Smooth muscle cell (in vitro differentiated cells): ENCODE measurements around the gene SNRNP70. TPM values are rescaled to one million over a fixed set of nuclear protein-coding genes. Genes with fewer than 3 reads are reported as not detected.

Experiments
- DNase-seq: peaks from one replicate; lab custom pipeline; 2025; ENCODE audit not compliant: unreplicated experiment; lab: John Stamatoyannopoulos, UW
- H2AFZ ChIP-seq: fragments of 200-600 bp; sonication (generic); 2 replicates; pipeline ENCODE4 v1.6.0; 2016; ENCODE audit warnings: antibody characterized with exemption, low read depth, mild to moderate bottlenecking
- H3F3A ChIP-seq: fragments of 200-600 bp; sonication (generic); 2 replicates; pipeline ENCODE4 v1.6.0; 2017; ENCODE audit warnings: antibody characterized with exemption, low read depth
- H3K27ac ChIP-seq: fragments of 200-600 bp; sonication (generic); 2 replicates; pipeline ENCODE4 v1.5.1; 2016; ENCODE audit warnings: low read depth, mild to moderate bottlenecking
- H3K27me3 ChIP-seq: fragments of 200-600 bp; sonication (generic); 2 replicates; pipeline ENCODE4 v1.6.1; 2016; ENCODE audit warnings: low read depth, mild to moderate bottlenecking
- H3K36me3 ChIP-seq: fragments of 200-600 bp; sonication (generic); 2 replicates; pipeline ENCODE4 v1.5.1; 2016; ENCODE audit warnings: low read depth
- H3K4me1 ChIP-seq: fragments of 200-600 bp; sonication (generic); 2 replicates; pipeline ENCODE4 v1.5.1; 2016; ENCODE audit warnings: low read depth
- H3K4me2 ChIP-seq: fragments of 200-600 bp; sonication (generic); 2 replicates; pipeline ENCODE4 v1.6.0; 2016; ENCODE audit warnings: mild to moderate bottlenecking
- H3K4me3 ChIP-seq: fragments of 200-600 bp; sonication (generic); 2 replicates; pipeline ENCODE4 v1.5.1; 2016; ENCODE audit warnings: mild to moderate bottlenecking
- H3K79me2 ChIP-seq: fragments of 200-600 bp; sonication (generic); 2 replicates; pipeline ENCODE4 v1.6.0; 2016; ENCODE audit warnings: low read depth, mild to moderate bottlenecking
- H3K9ac ChIP-seq: fragments of 200-600 bp; sonication (generic); 2 replicates; pipeline ENCODE4 v1.6.0; 2016; ENCODE audit warnings: low read depth
- H3K9me3 ChIP-seq: fragments of 200-600 bp; sonication (generic); replicated peaks from 2 replicates; pipeline ENCODE4 v1.5.1; 2016; ENCODE audit warnings: low read depth
- H4K20me1 ChIP-seq: fragments of 200-600 bp; sonication (generic); 2 replicates; pipeline ENCODE4 v1.6.0; 2016; ENCODE audit warnings: low read depth
- WGBS: methylation state at CpG from one replicate; pipeline ENCODE4 v1.1.7; 2016; ENCODE audit warnings: low lambda C conversion rate; 5-methylcytosine and 5-hydroxymethylcytosine counted together
- polyA plus RNA-seq: library from polyadenylated mRNA; unstranded; fragments of >200 nt; fragmentation: Nextera tagmentation; extraction: Ambion mirVana; gene quantifications from 2 replicates; pipeline ENCODE4 v1.2.1, GENCODE V29; 2016
- total RNA-seq: library from RNA; depleted of rRNA; stranded (reverse); fragments of >200 nt; gene quantifications from 2 replicates; pipeline ENCODE4 v1.2.3, GENCODE V29; 2014
- TF ChIP-seq, protein P1 (sequence below): fragments of 200-600 bp; sonication (generic); IDR thresholded peaks from 2 replicates; pipeline ENCODE4 v1.5.1; 2017; ENCODE audit warnings: borderline replicate concordance, mild to moderate bottlenecking, antibody characterized with exemption; ENCODE audit not compliant: insufficient read depth, poor library complexity, severe bottlenecking

Gene SNRNP70
- total and polyA plus RNA-seq, 2 experiments from 2014 or later, result 200 to 206 TPM

DNA sequence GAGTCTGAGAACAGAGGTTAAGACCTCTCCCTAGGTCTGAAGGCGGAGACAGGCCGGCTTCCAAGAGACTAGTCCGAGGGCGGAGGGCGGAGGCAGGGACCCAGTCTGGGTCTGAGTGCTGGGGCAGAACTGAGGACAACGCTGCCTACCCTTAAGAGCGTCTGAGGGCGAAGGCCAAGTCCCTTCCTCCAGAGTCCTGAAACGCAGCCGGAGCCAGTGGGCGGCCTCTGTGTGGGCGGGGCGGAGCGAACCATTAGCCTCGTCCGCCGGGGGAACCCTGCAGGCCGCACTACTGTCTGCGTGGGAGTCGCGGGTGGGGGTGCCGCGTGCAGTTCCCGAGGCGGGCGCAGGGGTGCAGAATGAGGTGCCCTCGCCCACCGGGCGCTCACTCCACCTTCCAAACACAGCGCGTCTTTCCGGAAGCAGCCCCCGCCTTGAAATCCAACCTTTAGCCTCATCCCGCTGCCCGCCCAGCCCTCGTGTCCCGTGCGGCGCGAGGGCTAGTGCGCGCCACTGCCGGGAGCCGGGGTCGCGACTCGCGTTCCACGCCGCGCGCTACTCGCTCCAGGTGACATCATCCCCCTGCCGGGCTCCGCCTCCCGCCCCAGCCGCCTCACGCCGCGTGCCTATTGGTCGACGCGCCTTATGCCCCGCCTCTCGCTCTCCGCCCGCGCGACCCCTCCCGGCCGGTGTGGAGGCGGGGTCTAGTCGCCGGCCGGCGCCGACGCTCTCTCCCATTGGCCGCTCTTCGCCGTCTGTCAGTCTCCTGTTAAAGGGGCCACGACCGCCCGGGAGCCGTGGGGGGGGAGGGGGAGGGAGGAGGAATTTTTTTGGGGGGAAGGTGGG, 33.5 kb downstream of the SNRNP70 start, which contains the start of gene C19orf73:
Gene C19orf73 (minus strand): TSS at position 579 of the 846 bp plus-strand sequence. CDS start 121 bp downstream, at position 458.
- Histone ChIP-seq H3K9me3 (no peaks in the 10 kb centered on the region), H4K20me1 (peaks cover 3% of the 10 kb centered on the region), H3K27me3 (no peaks in the 10 kb centered on the region), H3K4me1 (peaks cover 10% of the 10 kb centered on the region), H3K4me2 (peak within 1 kb of the TSS; percentile 91), H3K9ac (peak within 1 kb of the TSS; percentile 59), H2AFZ (peak within 1 kb of the TSS; percentile 12), H3K27ac (peak within 1 kb of the TSS; percentile 79), H3K79me2 (no peaks in the 10 kb centered on the region), H3K36me3 (no peaks in the 10 kb centered on the region), H3K4me3 (peak within 1 kb of the TSS; percentile 61), H3F3A (peaks cover 10% of the 10 kb centered on the region)
- WGBS, result 3% methylated on average over 43 of the region's 85 CpGs
- TF ChIP-seq, protein P1, sequence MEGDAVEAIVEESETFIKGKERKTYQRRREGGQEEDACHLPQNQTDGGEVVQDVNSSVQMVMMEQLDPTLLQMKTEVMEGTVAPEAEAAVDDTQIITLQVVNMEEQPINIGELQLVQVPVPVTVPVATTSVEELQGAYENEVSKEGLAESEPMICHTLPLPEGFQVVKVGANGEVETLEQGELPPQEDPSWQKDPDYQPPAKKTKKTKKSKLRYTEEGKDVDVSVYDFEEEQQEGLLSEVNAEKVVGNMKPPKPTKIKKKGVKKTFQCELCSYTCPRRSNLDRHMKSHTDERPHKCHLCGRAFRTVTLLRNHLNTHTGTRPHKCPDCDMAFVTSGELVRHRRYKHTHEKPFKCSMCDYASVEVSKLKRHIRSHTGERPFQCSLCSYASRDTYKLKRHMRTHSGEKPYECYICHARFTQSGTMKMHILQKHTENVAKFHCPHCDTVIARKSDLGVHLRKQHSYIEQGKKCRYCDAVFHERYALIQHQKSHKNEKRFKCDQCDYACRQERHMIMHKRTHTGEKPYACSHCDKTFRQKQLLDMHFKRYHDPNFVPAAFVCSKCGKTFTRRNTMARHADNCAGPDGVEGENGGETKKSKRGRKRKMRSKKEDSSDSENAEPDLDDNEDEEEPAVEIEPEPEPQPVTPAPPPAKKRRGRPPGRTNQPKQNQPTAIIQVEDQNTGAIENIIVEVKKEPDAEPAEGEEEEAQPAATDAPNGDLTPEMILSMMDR, result no peak
- DNase-seq, result peak; percentile 94

DNA sequence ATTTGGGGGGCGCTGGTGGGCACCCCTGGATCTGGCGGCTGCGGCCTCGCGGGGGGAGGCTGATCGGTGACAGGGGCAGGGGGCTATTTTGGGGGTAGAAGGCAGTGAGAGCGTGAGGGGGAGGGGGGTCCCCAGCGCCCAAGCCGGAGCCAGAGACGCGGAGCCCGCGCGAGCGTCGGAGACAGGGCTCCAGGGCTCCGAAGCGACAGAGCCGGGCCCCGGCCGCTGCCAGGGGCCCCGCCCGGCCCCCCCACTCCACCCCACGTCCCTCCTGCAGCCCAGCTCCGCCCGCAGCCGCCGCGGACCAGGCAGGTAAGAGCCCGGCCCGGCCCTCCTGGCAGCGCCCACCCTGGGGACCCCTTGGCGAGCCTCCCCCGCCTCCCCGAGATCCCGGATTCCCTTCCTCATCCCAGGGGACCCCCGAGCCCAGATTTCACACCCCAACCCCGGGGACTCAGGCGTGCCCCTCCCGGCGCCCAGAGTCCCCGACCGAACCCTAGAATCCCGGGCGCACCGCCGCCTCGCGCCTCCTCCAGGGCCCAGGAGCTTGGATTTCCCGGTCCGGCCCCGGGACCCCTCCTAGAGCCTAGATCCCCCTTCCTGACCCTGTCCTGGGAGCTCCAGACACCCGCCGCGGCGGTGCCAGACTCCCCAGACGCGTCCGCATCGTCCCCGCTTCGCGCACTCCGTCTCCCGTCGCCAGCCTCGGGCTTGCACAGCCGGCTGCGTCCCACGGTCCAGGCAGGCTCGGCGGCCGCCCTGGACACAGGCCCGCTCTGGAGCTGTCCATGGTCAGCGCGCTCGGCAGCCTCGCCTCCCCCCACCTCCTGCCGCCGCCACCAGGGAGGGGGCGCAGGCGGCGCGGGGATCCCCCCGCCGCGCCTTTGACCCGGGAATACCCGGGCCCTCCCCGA, 34.4 kb downstream of the SNRNP70 start, which contains the start of gene PPFIA3:
Gene PPFIA3 (plus strand): TSS at position 134 of the 914 bp plus-strand sequence. CDS start 8,330 bp downstream, outside the sequence.
- Histone ChIP-seq H3F3A (peaks cover 10% of the 10 kb centered on the region), H3K4me3 (peak within 1 kb of the TSS; percentile 61), H4K20me1 (no peaks in the 10 kb centered on the region), H3K9ac (peak within 1 kb of the TSS; percentile 59), H3K4me1 (peaks cover 7% of the 10 kb centered on the region), H2AFZ (peak within 1 kb of the TSS; percentile 12), H3K4me2 (peak within 1 kb of the TSS; percentile 91), H3K79me2 (no peaks in the 10 kb centered on the region), H3K9me3 (no peaks in the 10 kb centered on the region), H3K27me3 (no peaks in the 10 kb centered on the region), H3K36me3 (no peaks in the 10 kb centered on the region), H3K27ac (peak within 1 kb of the TSS; percentile 79)
- TF ChIP-seq, protein P1, result no peak
- WGBS, result 2% methylated on average over 43 of the region's 90 CpGs
- peak; percentile 54 for DNase-seq

DNA sequence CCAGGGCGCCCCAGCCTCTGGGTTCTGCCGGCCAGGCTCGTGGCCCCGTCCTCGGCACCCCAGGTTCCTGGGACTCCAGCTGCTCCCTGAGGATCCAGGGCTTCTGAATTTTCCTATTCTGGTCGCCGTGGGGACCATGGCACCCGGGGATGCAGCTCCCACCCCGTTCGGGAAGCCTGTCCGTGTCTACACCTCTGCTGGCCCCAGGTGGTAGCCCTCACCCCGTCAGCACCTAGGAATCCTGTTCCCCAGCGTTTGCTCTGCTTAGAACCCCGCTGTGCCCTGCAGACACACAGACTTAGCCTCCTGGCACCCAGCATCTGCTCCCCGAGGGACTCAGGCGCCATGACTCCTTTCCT, 35.1 kb downstream of the SNRNP70 start:
- H3K4me2 ChIP-seq, result peak overlapping the region; percentile 91

More for the DNA sequence above, 35.1 kb downstream of the SNRNP70 start:
- Histone ChIP-seq H2AFZ (no peak overlapping the region), H3F3A (peaks cover 8% of the 10 kb centered on the region), H3K27me3 (no peaks in the 10 kb centered on the region), H3K9me3 (no peaks in the 10 kb centered on the region), H3K36me3 (no peaks in the 10 kb centered on the region), H3K27ac (no peak overlapping the region), H3K4me3 (peak overlapping the region; percentile 61), H3K9ac (no peak overlapping the region), H4K20me1 (no peaks in the 10 kb centered on the region), H3K4me1 (peaks cover 7% of the 10 kb centered on the region), H3K79me2 (no peaks in the 10 kb centered on the region)
- WGBS, result 31% methylated on average over 15 of the region's 16 CpGs
- TF ChIP-seq, protein P1, result no peak
- DNase-seq, result no peak
